HepG2 (cell line): Measurements from ENCODE around the gene AANAT. TPM values are rescaled to one million over a fixed set of nuclear protein-coding genes. Genes with fewer than 3 reads are reported as not detected.

Source experiments
- ASH2L ChIP-seq: fragments of 300-600, 200-600 bp; sonication (generic); IDR thresholded peaks from 2 replicates; pipeline ENCODE4 v1.7.0; 2017; ENCODE audit warnings: low read depth, mild to moderate bottlenecking, moderate library complexity, mixed read lengths, low read length; ENCODE audit not compliant: insufficient read length
- CENPX ChIP-seq: sonication (generic); formaldehyde crosslinking; IDR thresholded peaks from 2 replicates; pipeline ENCODE4 v1.9.0; 2021; ENCODE audit warnings: mild to moderate bottlenecking, missing genetic modification reagents, moderate library complexity
- HMG20A ChIP-seq: IDR thresholded peaks from 2 replicates; pipeline ENCODE4 v1.6.1; 2016; ENCODE audit warnings: borderline replicate concordance
- HNRNPLL ChIP-seq: fragments of 200-400 bp; formaldehyde crosslinking; IDR thresholded peaks from 2 replicates; pipeline ENCODE4 v1.6.1; 2017; ENCODE audit warnings: mild to moderate bottlenecking, low read depth, low read length; ENCODE audit not compliant: poor library complexity, severe bottlenecking
- HOXA3 ChIP-seq: sonication (generic); formaldehyde crosslinking; IDR thresholded peaks from 2 replicates; pipeline ENCODE4 v1.5.0; 2020; ENCODE audit warnings: missing genetic modification reagents
- KDM3A ChIP-seq: IDR thresholded peaks from 2 replicates; pipeline ENCODE4 v1.6.1; 2018; ENCODE audit warnings: low read depth, missing compliant biosample characterization
- KLF9 ChIP-seq: IDR thresholded peaks from 2 replicates; pipeline ENCODE4 v1.6.1; 2016; ENCODE audit warnings: low read depth
- MZF1 ChIP-seq: sonication (generic); formaldehyde crosslinking; IDR thresholded peaks from 2 replicates; pipeline ENCODE4 v1.8.1; 2023; ENCODE audit warnings: mild to moderate bottlenecking, missing genetic modification reagents, borderline replicate concordance
- RBM39 ChIP-seq: fragments of 200-400 bp; formaldehyde crosslinking; IDR thresholded peaks from one replicate; pipeline ENCODE4 v1.6.1; 2018; ENCODE audit warnings: antibody characterized with exemption, mild to moderate bottlenecking, low read depth, low read length; ENCODE audit not compliant: poor library complexity, severe bottlenecking
- SAP130 ChIP-seq: IDR thresholded peaks from 2 replicates; pipeline ENCODE4 v1.6.1; 2016; ENCODE audit warnings: low read depth
- SOX5 ChIP-seq: IDR thresholded peaks from 2 replicates; pipeline ENCODE4 v1.6.1; 2016; ENCODE audit warnings: borderline replicate concordance
- TRIM24 ChIP-seq: sonication (generic); formaldehyde crosslinking; IDR thresholded peaks from 2 replicates; pipeline ENCODE4 v1.8.0; 2022; ENCODE audit warnings: mild to moderate bottlenecking, missing genetic modification reagents
- ZFP82 ChIP-seq: sonication (generic); formaldehyde crosslinking; IDR thresholded peaks from 2 replicates; pipeline ENCODE4 v1.5.1; 2020; ENCODE audit warnings: mild to moderate bottlenecking, missing genetic modification reagents, borderline replicate concordance
- ZNF230 ChIP-seq: sonication (generic); formaldehyde crosslinking; IDR thresholded peaks from 2 replicates; pipeline ENCODE4 v1.4.0; 2020; ENCODE audit warnings: mild to moderate bottlenecking, missing genetic modification reagents
- ZNF703 ChIP-seq: sonication (generic); formaldehyde crosslinking; IDR thresholded peaks from 2 replicates; pipeline ENCODE4 v1.5.1; 2020; ENCODE audit warnings: missing genetic modification reagents, mild to moderate bottlenecking, moderate library complexity, borderline replicate concordance
- ZNF776 ChIP-seq: sonication (generic); formaldehyde crosslinking; IDR thresholded peaks from 2 replicates; pipeline ENCODE4 v1.4.0; 2020; ENCODE audit warnings: mild to moderate bottlenecking, missing genetic modification reagents
- ZNF878 ChIP-seq: sonication (generic); formaldehyde crosslinking; IDR thresholded peaks from 2 replicates; pipeline ENCODE4 v1.8.1; 2023; ENCODE audit warnings: mild to moderate bottlenecking, missing genetic modification reagents, moderate library complexity
- polyA plus RNA-seq, 8 experiments: library from polyadenylated mRNA; depleted of rRNA in 3 of 8; stranded (reverse) in 7 of 8; unstranded in 1 of 8; fragments of >200 nt; fragmentation: Illumina TruSeq in 4 of 8; extraction: Trizol in 4 of 8; gene quantifications; 2 replicates each; pipeline versions ENCODE4 v1.2.1 to v1.2.3, GENCODE V29; 2011 to 2016; ENCODE audit warnings: low read depth in 4 of 8, missing spikeins in 1 of 8, mixed read lengths in 1 of 8; ENCODE audit not compliant: insufficient read depth in 1 of 8
- total RNA-seq, 5 experiments: library from RNA; depleted of rRNA; stranded (reverse); fragments of >200 nt; fragmentation: Illumina TruSeq; extraction: Trizol; gene quantifications; 2 replicates each; pipeline ENCODE4 v1.2.3, GENCODE V29; 2016; ENCODE audit warnings: low read depth in 1 of 5
- TF ChIP-seq, protein P1 (sequence below): sonication (generic); formaldehyde crosslinking; IDR thresholded peaks from 2 replicates; pipeline ENCODE4 v1.8.0; 2022; ENCODE audit warnings: missing genetic modification reagents, low read depth, mild to moderate bottlenecking, borderline replicate concordance
- TF ChIP-seq, protein P2 (sequence below): sonication (generic); formaldehyde crosslinking; IDR thresholded peaks from 2 replicates; pipeline ENCODE4 v1.4.0; 2020; ENCODE audit warnings: low read depth, mild to moderate bottlenecking, missing genetic modification reagents
- TF ChIP-seq, protein P3 (sequence below): sonication (generic); formaldehyde crosslinking; IDR thresholded peaks from 2 replicates; pipeline ENCODE4 v1.9.0; 2021; ENCODE audit warnings: mild to moderate bottlenecking, missing genetic modification reagents
- TF ChIP-seq, protein P4 (sequence below): sonication (generic); formaldehyde crosslinking; IDR thresholded peaks from 2 replicates; pipeline ENCODE4 v1.9.0; 2022; ENCODE audit warnings: missing genetic modification reagents, mild to moderate bottlenecking, borderline replicate concordance

Gene AANAT
- total and polyA plus RNA-seq, 2 of the 13 experiments (the other 11 are each of a cell fraction or from before 2014, with no cell fraction given): 0.07 TPM; not detected in 1

DNA sequence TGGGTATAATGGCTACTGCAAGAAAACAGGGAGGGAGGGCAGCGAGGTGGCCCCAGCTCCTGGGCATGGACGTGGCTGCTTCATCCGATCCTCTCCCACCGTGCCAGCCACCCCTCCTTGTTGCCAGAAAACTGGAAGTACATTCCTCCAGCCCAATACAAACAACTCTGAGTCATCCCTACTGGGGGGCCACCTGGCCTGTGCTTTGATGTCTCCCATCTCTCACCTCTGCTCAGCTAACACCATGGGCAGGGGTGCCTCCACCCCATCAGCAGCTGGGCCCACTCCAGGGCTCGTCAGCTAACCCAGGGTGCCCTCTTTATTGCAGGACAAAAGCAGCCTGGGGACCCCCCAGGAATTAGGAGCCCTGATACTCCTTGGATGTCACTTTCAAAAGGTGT is 31.9 kb downstream of the AANAT start (continued):
- TF ChIP-seq, protein P1, sequence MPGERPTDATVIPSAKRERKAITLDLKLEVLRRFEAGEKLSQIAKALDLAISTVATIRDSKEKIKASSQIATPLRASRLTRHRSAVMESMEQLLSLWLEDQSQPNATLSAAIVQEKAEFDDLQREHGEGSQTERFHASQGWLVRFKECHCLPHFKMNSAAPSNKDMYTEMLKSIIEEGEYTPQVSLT: no peak
- TF ChIP-seq, protein P2, sequence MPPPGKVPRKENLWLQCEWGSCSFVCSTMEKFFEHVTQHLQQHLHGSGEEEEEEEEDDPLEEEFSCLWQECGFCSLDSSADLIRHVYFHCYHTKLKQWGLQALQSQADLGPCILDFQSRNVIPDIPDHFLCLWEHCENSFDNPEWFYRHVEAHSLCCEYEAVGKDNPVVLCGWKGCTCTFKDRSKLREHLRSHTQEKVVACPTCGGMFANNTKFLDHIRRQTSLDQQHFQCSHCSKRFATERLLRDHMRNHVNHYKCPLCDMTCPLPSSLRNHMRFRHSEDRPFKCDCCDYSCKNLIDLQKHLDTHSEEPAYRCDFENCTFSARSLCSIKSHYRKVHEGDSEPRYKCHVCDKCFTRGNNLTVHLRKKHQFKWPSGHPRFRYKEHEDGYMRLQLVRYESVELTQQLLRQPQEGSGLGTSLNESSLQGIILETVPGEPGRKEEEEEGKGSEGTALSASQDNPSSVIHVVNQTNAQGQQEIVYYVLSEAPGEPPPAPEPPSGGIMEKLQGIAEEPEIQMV: no peak
- no peak for TF ChIP-seq MZF1
- TF ChIP-seq KDM3A: peak; percentile 91; the same call in 1 of the 2 replicates
- 0 out of 2 replicates have a peak, but pooled peaks have one; percentile 14 for TF ChIP-seq ZFP82
- no peak for TF ChIP-seq ZNF230 (CRISPR knock-in tag)
- TF ChIP-seq TRIM24: 0 out of 2 replicates have a peak, but pooled peaks have one; percentile 20
- no peak for TF ChIP-seq KLF9
- no peak for TF ChIP-seq HNRNPLL
- TF ChIP-seq, protein P3, sequence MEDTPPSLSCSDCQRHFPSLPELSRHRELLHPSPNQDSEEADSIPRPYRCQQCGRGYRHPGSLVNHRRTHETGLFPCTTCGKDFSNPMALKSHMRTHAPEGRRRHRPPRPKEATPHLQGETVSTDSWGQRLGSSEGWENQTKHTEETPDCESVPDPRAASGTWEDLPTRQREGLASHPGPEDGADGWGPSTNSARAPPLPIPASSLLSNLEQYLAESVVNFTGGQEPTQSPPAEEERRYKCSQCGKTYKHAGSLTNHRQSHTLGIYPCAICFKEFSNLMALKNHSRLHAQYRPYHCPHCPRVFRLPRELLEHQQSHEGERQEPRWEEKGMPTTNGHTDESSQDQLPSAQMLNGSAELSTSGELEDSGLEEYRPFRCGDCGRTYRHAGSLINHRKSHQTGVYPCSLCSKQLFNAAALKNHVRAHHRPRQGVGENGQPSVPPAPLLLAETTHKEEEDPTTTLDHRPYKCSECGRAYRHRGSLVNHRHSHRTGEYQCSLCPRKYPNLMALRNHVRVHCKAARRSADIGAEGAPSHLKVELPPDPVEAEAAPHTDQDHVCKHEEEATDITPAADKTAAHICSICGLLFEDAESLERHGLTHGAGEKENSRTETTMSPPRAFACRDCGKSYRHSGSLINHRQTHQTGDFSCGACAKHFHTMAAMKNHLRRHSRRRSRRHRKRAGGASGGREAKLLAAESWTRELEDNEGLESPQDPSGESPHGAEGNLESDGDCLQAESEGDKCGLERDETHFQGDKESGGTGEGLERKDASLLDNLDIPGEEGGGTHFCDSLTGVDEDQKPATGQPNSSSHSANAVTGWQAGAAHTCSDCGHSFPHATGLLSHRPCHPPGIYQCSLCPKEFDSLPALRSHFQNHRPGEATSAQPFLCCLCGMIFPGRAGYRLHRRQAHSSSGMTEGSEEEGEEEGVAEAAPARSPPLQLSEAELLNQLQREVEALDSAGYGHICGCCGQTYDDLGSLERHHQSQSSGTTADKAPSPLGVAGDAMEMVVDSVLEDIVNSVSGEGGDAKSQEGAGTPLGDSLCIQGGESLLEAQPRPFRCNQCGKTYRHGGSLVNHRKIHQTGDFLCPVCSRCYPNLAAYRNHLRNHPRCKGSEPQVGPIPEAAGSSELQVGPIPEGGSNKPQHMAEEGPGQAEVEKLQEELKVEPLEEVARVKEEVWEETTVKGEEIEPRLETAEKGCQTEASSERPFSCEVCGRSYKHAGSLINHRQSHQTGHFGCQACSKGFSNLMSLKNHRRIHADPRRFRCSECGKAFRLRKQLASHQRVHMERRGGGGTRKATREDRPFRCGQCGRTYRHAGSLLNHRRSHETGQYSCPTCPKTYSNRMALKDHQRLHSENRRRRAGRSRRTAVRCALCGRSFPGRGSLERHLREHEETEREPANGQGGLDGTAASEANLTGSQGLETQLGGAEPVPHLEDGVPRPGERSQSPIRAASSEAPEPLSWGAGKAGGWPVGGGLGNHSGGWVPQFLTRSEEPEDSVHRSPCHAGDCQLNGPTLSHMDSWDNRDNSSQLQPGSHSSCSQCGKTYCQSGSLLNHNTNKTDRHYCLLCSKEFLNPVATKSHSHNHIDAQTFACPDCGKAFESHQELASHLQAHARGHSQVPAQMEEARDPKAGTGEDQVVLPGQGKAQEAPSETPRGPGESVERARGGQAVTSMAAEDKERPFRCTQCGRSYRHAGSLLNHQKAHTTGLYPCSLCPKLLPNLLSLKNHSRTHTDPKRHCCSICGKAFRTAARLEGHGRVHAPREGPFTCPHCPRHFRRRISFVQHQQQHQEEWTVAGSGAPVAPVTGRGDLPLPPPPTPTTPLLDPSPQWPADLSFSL (CRISPR knock-in tag): no peak
- TF ChIP-seq HOXA3 (CRISPR knock-in tag): peak; percentile 82
- peak; percentile 13 for TF ChIP-seq RBM39
- TF ChIP-seq ZNF703: no peak
- TF ChIP-seq ZNF878: peak; percentile 84; the same call in 1 of the 2 replicates
- TF ChIP-seq, protein P4, sequence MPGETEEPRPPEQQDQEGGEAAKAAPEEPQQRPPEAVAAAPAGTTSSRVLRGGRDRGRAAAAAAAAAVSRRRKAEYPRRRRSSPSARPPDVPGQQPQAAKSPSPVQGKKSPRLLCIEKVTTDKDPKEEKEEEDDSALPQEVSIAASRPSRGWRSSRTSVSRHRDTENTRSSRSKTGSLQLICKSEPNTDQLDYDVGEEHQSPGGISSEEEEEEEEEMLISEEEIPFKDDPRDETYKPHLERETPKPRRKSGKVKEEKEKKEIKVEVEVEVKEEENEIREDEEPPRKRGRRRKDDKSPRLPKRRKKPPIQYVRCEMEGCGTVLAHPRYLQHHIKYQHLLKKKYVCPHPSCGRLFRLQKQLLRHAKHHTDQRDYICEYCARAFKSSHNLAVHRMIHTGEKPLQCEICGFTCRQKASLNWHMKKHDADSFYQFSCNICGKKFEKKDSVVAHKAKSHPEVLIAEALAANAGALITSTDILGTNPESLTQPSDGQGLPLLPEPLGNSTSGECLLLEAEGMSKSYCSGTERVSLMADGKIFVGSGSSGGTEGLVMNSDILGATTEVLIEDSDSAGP (CRISPR knock-in tag): no peak
- no peak for TF ChIP-seq ZNF776 (CRISPR knock-in tag)
- TF ChIP-seq SOX5 (CRISPR knock-in tag): peak; percentile 90
- TF ChIP-seq ASH2L: peak; percentile 55
- no peak for TF ChIP-seq CENPX (CRISPR knock-in tag)
- TF ChIP-seq SAP130 (CRISPR knock-in tag): peak; percentile 99
- TF ChIP-seq HMG20A (CRISPR knock-in tag): peak; percentile 93
